AG04449 (cell line): ENCODE measurements around the gene TBATA.

Experiments
- CTCF ChIA-PET: fragments of 350-600 bp; formaldehyde crosslinking; extraction: SDS; loops from one replicate; lab custom pipeline; 2021; ENCODE audit warnings: antibody characterized with exemption; lab: Yijun Ruan, JAX
- POLR2A ChIA-PET: fragments of 400-600, 350-600 bp; formaldehyde crosslinking; extraction: SDS; loops from one replicate; lab custom pipeline; 2020; ENCODE audit warnings: antibody characterized with exemption, inconsistent platforms; lab: Yijun Ruan, JAX
- DNase-seq: peaks from one replicate; pipeline ENCODE4 v3.0.0-alpha.2; 2010; ENCODE audit warnings: low read depth, low spot score
- H3K4me3 ChIP-seq: 2 replicates; pipeline ENCODE4 v1.5.1; 2011; ENCODE audit warnings: low read depth, mild to moderate bottlenecking, control low read depth, low read length
- TF ChIP-seq, protein P1 (sequence below): IDR thresholded peaks from one replicate; pipeline ENCODE4 v1.5.1; 2011; ENCODE audit warnings: mild to moderate bottlenecking, moderate library complexity, low read length, control low read depth, inconsistent platforms; ENCODE audit not compliant: insufficient read depth; ENCODE audit errors: missing control alignments

Gene TBATA

GRCh38 chr10:70738006-70738760 is 47.0 kb downstream of the TBATA start:
- TF ChIP-seq, protein P1, sequence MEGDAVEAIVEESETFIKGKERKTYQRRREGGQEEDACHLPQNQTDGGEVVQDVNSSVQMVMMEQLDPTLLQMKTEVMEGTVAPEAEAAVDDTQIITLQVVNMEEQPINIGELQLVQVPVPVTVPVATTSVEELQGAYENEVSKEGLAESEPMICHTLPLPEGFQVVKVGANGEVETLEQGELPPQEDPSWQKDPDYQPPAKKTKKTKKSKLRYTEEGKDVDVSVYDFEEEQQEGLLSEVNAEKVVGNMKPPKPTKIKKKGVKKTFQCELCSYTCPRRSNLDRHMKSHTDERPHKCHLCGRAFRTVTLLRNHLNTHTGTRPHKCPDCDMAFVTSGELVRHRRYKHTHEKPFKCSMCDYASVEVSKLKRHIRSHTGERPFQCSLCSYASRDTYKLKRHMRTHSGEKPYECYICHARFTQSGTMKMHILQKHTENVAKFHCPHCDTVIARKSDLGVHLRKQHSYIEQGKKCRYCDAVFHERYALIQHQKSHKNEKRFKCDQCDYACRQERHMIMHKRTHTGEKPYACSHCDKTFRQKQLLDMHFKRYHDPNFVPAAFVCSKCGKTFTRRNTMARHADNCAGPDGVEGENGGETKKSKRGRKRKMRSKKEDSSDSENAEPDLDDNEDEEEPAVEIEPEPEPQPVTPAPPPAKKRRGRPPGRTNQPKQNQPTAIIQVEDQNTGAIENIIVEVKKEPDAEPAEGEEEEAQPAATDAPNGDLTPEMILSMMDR: no peak
- CTCF ChIA-PET: interaction anchor here (1.0 to 16.5 kb wide), 3 partner anchors 20 to 188 kb away, joined by 4 to 155 read pairs (median 6); no protein-coding TSS in a partner anchor
- DNase-seq: no peak
- POLR2A ChIA-PET: no interaction called here
- no peak overlapping the region for H3K4me3 ChIP-seq

GRCh38 chr10:70737250-70737649 is 47.9 kb downstream of the TBATA start:
- no peak for DNase-seq
- CTCF ChIA-PET: interaction anchor here (16.5 kb wide), 1 partner anchor 21 kb away, joined by 155 read pairs; no protein-coding TSS in a partner anchor
- TF ChIP-seq, protein P1: no peak
- POLR2A ChIA-PET: no interaction called here
- no peak overlapping the region for H3K4me3 ChIP-seq

GRCh38 chr10:70736525-70736924 is 48.7 kb downstream of the TBATA start:
- POLR2A ChIA-PET: no interaction called here
- no peak overlapping the region for H3K4me3 ChIP-seq
- CTCF ChIA-PET: interaction anchor here (1.0 to 16.5 kb wide), 2 partner anchors 22 to 23 kb away, joined by 4 to 155 read pairs; no protein-coding TSS in a partner anchor
- TF ChIP-seq, protein P1: no peak
- DNase-seq: no peak

GRCh38 chr10:70735161-70735560 is 50.0 kb downstream of the TBATA start:
- ChIA-PET POLR2A (no interaction called here), CTCF (no interaction called here)
- no peak for DNase-seq
- no peak overlapping the region for H3K4me3 ChIP-seq
- TF ChIP-seq, protein P1: no peak

- H3K4me3 ChIP-seq: no peak overlapping the region
- ChIA-PET POLR2A (no interaction called here), CTCF (interaction anchor here (0.8 to 1.5 kb wide), 2 partner anchors 21 to 183 kb away, joined by 4 to 7 read pairs; no protein-coding TSS in a partner anchor)
- no peak for DNase-seq
- TF ChIP-seq, protein P1: no peak
Observed at GRCh38 chr10:70733051-70733450, 52.1 kb downstream of the TBATA start.

DNA sequence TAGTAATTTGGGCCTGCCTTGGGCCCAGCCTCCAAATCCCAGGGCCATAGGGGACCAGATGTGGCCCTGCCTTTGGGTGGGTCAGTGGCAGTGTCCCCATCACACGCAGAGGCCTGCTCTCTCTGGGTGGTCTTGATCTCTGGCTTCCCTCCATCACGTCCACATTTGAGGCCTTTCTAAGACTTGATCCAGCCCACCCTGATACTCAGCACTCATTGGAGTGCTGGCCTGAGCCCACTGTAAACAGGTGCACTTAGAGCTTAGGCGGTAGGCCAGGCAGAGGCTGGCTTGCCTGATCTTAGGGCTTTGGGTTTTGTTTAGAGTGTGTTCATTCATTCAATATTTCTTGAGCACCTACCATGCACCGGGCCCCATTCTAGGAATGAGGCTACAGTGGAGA is 52.6 kb downstream of the TBATA start:
- ChIA-PET POLR2A (no interaction called here), CTCF (interaction anchor here (0.8 to 1.5 kb wide), 2 partner anchors 22 to 183 kb away, joined by 4 to 7 read pairs; no protein-coding TSS in a partner anchor)
- TF ChIP-seq, protein P1: no peak
- H3K4me3 ChIP-seq: no peak overlapping the region
- no peak for DNase-seq
